Endodermal cell (in vitro differentiated cells): Measurements from ENCODE around the gene AP4E1. TPM values are rescaled to one million over a fixed set of nuclear protein-coding genes. Genes with fewer than 3 reads are reported as not detected.

Source experiments
- DNase-seq: peaks from one replicate; pipeline ENCODE4 v3.0.0-alpha.2; 2017
- H3K27ac ChIP-seq: 2 replicates; pipeline ENCODE4 v1.5.1; 2013; ENCODE audit warnings: mild to moderate bottlenecking, low read depth, low read length, moderate library complexity
- H3K27me3 ChIP-seq: 2 replicates; pipeline ENCODE4 v1.6.1; 2013; ENCODE audit warnings: mild to moderate bottlenecking, low read length, moderate library complexity; ENCODE audit not compliant: insufficient read depth, control insufficient read depth, poor library complexity, severe bottlenecking
- H3K36me3 ChIP-seq: 2 replicates; pipeline ENCODE4 v1.7.0; 2013; ENCODE audit warnings: mild to moderate bottlenecking, low read length, moderate library complexity; ENCODE audit not compliant: control insufficient read depth, insufficient read depth
- H3K4me1 ChIP-seq: one replicate; pipeline ENCODE4 v1.7.0; 2013; ENCODE audit warnings: low read length; ENCODE audit not compliant: control insufficient read depth, insufficient read depth
- H3K4me3 ChIP-seq: 2 replicates; pipeline ENCODE4 v1.5.1; 2013; ENCODE audit warnings: mild to moderate bottlenecking, low read length, moderate library complexity
- H3K9ac ChIP-seq: 2 replicates; pipeline ENCODE4 v1.6.1; 2013; ENCODE audit warnings: mild to moderate bottlenecking, low read length, moderate library complexity; ENCODE audit not compliant: poor library complexity, severe bottlenecking; ENCODE audit errors: extremely low read depth
- H3K9me3 ChIP-seq: 2 replicates; pipeline ENCODE4 v1.6.1; 2013; ENCODE audit warnings: mild to moderate bottlenecking, low read length, moderate library complexity; ENCODE audit not compliant: control insufficient read depth
- H3K27ac Mint-ChIP-seq: 2 replicates; pipeline ENCODE4 v1.8.0; 2020; ENCODE audit warnings: mixed read lengths
- H3K27me3 Mint-ChIP-seq: 2 replicates; pipeline ENCODE4 v1.8.0; 2021; ENCODE audit warnings: mild to moderate bottlenecking, mixed read lengths; ENCODE audit not compliant: insufficient read depth
- H3K36me3 Mint-ChIP-seq: 2 replicates; pipeline ENCODE4 v1.8.0; 2020; ENCODE audit warnings: low read depth, mixed read lengths
- H3K4me1 Mint-ChIP-seq: 2 replicates; pipeline ENCODE4 v1.8.0; 2020; ENCODE audit warnings: mixed read lengths
- H3K4me3 Mint-ChIP-seq: 2 replicates; pipeline ENCODE4 v1.8.0; 2020; ENCODE audit warnings: mild to moderate bottlenecking, moderate library complexity, mixed read lengths
- H3K9me3 Mint-ChIP-seq: 2 replicates; pipeline ENCODE4 v1.8.0; 2020; ENCODE audit warnings: mild to moderate bottlenecking, mixed read lengths
- CTCF ChIP-seq: fragments of 200-600 bp; sonication (generic); conservative IDR thresholded peaks from 2 replicates; pipeline ENCODE4 v1.5.0; 2021; ENCODE audit warnings: antibody characterized with exemption, mild to moderate bottlenecking
- WGBS, 2 experiments: methylation state at CpG; one replicate each; pipeline versions ENCODE4 v1.1.5 to v1.1.7; 2013; ENCODE audit warnings: missing lambda C conversion rate in 2 of 2, mixed read lengths in 1 of 2; ENCODE audit not compliant: insufficient coverage in 1 of 2, insufficient read length in 1 of 2; 5-methylcytosine and 5-hydroxymethylcytosine counted together
- total RNA-seq, 2 donors: library from RNA; stranded (reverse); fragmentation: NEBNext Ultra II Directional in 1 of 2; extraction: Animal tissue kit (Norgen Biotek cat#: 25700) in 1 of 2; gene quantifications; 2 replicates in 1 of 2; 3 replicates in 1 of 2; pipeline ENCODE4 v1.2.1, GENCODE V29; 2021

The AP4E1 gene
- total RNA-seq, 2 donors from 2014 or later = 7.8 to 12.5 TPM

- Mint-ChIP-seq H3K9me3 (no peaks in the 10 kb centered on the region), H3K4me1 (peaks cover 8% of the 10 kb centered on the region), H3K27ac (no peak overlapping the region), H3K27me3 (no peaks in the 10 kb centered on the region), H3K4me3 (no peak overlapping the region), H3K36me3 (peaks cover 15% of the 10 kb centered on the region)
- no peaks in the 10 kb centered on the region for H3K27me3 ChIP-seq
- no peaks in the 10 kb centered on the region for H3K4me1 ChIP-seq
- peaks cover 41% of the 10 kb centered on the region for H3K36me3 ChIP-seq
- H3K4me3 ChIP-seq = no peak overlapping the region
- 88 to 95% methylated on average over 3 to 4 of the region's 4 CpGs for WGBS, 2 experiments
- DNase-seq = no peak
- no peak for TF ChIP-seq CTCF
- no peak overlapping the region for H3K9ac ChIP-seq
- H3K9me3 ChIP-seq = no peaks in the 10 kb centered on the region
- H3K27ac ChIP-seq = no peak overlapping the region
These were observed 30.0 kb downstream of the AP4E1 start for GRCh38 chr15:50938525-50938924.

GRCh38 chr15:50939911-50940310 is 31.4 kb downstream of the AP4E1 start:
- Histone ChIP-seq H3K36me3 (peaks cover 45% of the 10 kb centered on the region), H3K4me3 (no peak overlapping the region), H3K27me3 (no peaks in the 10 kb centered on the region), H3K4me1 (no peaks in the 10 kb centered on the region), H3K9ac (no peak overlapping the region), H3K9me3 (no peaks in the 10 kb centered on the region), H3K27ac (no peak overlapping the region)
- Mint-ChIP-seq H3K27me3 (no peaks in the 10 kb centered on the region), H3K4me1 (peaks cover 8% of the 10 kb centered on the region), H3K9me3 (no peaks in the 10 kb centered on the region), H3K27ac (no peak overlapping the region), H3K36me3 (peaks cover 17% of the 10 kb centered on the region), H3K4me3 (no peak overlapping the region)
- TF ChIP-seq CTCF = no peak
- WGBS, 2 experiments = 80 to 93% methylated on average over 1 to 2 of the region's 2 CpGs
- DNase-seq = no peak

- DNase-seq = no peak
- 93 to 100% methylated on average over 2 of the region's 2 CpGs for WGBS, 2 experiments
These were observed 32.0 kb downstream of the AP4E1 start for GRCh38 chr15:50940506-50940905.

More at GRCh38 chr15:50940506-50940905, 32.0 kb downstream of the AP4E1 start:
- Mint-ChIP-seq H3K27ac (no peak overlapping the region), H3K9me3 (no peaks in the 10 kb centered on the region), H3K36me3 (peaks cover 20% of the 10 kb centered on the region), H3K27me3 (no peaks in the 10 kb centered on the region), H3K4me3 (no peak overlapping the region), H3K4me1 (peaks cover 8% of the 10 kb centered on the region)
- no peaks in the 10 kb centered on the region for H3K4me1 ChIP-seq
- H3K9ac ChIP-seq = no peak overlapping the region
- no peaks in the 10 kb centered on the region for H3K9me3 ChIP-seq
- no peaks in the 10 kb centered on the region for H3K27me3 ChIP-seq
- H3K27ac ChIP-seq = no peak overlapping the region
- no peak for TF ChIP-seq CTCF
- peaks cover 45% of the 10 kb centered on the region for H3K36me3 ChIP-seq
- no peak overlapping the region for H3K4me3 ChIP-seq
